HG03442 (cell line): ENCODE data around the gene MIX23.
A peak's percentile ranks its signal among the peaks of the same experiment; 100 is the strongest.

ENCODE experiments used
- ATAC-seq: cut with Tn5 transposase; IDR thresholded peaks from one replicate; pipeline ENCODE4 v1.9.1; 2021; ENCODE audit warnings: mild to moderate bottlenecking, moderate library complexity; ENCODE audit not compliant: unreplicated experiment

The MIX23 gene

DNA sequence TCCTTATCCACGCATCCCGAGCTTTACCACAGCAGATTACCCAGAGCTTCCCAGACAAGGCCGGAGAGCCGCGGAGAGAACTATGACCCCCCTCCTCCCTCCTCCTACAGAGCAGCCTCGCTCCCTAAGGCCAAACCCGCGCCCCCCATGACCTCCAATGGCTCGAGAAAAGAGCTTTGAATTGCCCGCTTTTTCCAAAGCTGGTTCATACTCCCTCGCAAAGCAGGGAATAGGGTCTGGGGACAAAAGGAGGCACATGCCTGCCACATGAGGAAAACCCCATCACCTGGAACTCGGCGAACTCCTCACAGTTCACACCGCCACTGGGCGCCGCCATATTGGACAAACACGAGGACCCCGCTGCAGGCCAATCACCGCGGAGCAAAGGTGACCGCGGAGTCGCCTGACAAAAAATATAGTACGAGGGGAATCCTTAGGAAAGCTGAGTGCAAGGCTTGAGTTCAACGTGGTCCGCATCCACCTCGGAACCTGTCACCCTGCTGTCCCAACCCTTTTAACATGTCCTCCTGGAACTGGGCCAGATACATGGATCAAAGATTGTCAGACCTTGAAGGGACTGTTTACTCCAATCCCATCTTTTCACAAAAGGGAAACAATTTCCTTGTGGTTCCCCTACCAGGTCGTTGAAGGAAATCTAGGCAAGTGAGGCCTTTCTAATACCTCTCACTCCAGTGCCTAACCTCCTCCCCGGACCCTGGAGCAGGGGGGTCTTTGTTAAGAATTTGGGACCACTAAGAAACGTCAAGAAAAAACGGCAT, at the start of gene MIX23:
TSS of gene MIX23 (minus strand) at position 344 of the 779 bp plus-strand sequence. CDS start at position 337, 7 bp downstream.
- ATAC-seq: peak; percentile 36

DNA sequence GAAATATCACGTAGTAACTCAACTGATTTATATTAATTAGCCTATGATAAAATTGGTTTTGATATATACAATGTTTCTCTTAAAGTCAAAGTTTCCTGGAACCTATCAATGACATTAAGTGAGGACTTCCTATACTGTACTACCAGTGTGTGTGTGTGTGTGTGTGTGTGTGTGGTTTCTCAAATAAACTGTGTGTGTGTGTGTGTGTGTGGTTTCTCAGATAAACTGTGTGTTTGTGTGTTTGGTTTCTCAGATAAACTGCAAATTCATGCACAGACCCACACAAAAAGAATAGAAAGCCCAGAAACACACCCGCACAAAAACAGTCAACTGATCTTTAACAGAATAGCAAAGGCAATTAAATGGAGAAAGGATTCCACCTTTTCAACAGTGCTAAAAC, 47.3 kb upstream of the MIX23 start:
- ATAC-seq: no peak

DNA sequence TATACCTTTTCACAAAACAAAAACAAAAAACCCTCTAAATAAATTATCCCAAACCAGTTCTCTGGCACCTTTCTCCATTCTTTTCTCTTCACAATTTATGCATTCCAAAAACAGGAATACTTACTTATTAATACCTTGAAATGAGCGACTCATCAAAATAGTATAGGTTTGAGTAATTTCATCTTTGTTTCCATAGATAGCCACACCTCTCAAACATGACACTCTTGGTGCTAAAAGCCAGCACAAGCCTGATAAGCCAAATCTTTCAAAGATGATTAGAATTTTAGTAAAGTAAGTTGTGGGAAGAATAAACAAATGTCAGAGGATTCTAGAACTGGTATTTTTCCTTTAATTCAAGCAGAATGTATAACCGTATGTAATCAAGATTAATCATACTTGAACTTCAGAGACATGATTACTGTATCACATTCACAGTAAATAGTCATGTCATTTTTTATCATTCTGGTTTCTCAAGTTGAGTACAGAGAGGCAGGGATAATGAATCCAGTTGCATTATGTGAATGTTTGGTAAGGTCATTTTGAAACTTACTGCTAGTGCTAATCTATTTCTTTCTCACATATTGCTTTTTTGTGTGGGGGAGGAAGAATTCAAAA, 44.9 kb upstream of the MIX23 start:
- ATAC-seq: no peak

- ATAC-seq: no peak
Observed at GRCh38 chr3:122421836-122422235, 38.8 kb upstream of the MIX23 start.

DNA sequence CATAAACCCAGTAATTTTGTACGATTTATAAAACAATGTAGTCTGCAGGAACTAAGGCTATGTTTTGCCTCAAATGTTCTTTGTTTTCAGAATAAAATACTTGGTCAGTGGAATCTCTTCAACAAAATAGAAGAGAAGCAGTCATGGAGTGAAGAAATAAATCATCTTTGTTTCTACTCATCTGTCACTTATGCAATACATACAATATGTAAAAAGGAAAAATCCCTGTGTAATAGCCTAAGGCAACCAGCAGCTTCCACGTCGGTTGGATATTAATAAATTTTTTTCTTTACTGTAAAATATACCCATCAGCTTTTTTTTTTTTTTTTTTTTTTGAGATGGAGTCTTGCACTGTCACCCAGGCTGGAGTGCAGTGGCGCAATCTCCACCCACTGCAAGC, 38.1 kb upstream of the MIX23 start:
- no peak for ATAC-seq

GRCh38 chr3:122416966-122417365, 33.9 kb upstream of the MIX23 start:
- no peak for ATAC-seq

GRCh38 chr3:122415762-122416654, 33.0 kb upstream of the MIX23 start, which contains the start of gene WDR5B:
TSS of gene WDR5B (minus strand) at chr3:122416062. CDS start at chr3:122415528, 534 bp downstream.
- ATAC-seq: peak; percentile 88

- ATAC-seq: peak; percentile 40
Observed at GRCh38 chr3:122415104-122415744, 32.2 kb upstream of the MIX23 start.

GRCh38 chr3:122414391-122414790, 31.4 kb upstream of the MIX23 start:
- no peak for ATAC-seq

GRCh38 chr3:122410639-122411038, 27.6 kb upstream of the MIX23 start:
- no peak for ATAC-seq

GRCh38 chr3:122410111-122410510, 27.1 kb upstream of the MIX23 start:
- ATAC-seq: no peak

DNA sequence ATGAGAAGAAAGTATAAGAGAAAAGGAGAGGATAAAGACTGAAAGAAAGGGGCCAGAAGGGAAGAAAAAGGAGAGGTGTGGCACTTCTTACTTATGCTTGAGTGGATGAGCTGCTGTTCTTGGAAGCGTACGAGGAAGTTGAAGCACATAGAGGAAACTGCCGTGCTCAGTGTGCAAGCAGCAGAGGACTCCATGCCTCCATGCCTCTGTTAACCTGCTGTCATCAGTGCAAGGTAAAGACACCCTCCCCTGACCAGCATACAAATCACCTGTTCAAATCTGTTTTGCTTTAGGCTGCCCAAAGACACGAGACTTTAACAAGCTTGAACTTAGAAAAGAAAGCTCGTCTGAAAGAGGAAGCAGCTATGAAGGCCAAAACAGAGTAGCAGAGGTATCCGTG, 26.4 kb upstream of the MIX23 start:
- no peak for ATAC-seq

- no peak for ATAC-seq
Observed at GRCh38 chr3:122407946-122408345, 24.9 kb upstream of the MIX23 start.

DNA sequence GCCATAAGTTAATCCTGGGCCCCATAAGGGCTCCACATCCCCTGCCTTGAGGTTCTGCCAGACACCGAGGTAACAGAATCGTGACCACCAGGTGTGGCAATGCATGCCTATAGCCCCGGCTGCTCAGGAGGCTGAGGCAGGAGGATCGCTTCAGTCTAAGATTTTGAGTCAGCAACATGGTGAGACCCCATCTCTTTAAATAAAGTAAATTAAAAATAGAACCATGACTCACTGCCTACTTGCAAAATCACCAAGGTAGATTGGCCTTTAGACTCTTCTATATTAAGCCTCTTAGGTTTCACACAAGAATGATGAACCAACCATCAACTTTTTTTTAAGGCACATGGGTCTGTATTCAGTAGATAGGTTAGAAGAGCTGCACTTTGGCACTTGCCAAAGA, 23.2 kb upstream of the MIX23 start:
- ATAC-seq: peak; percentile 42

DNA sequence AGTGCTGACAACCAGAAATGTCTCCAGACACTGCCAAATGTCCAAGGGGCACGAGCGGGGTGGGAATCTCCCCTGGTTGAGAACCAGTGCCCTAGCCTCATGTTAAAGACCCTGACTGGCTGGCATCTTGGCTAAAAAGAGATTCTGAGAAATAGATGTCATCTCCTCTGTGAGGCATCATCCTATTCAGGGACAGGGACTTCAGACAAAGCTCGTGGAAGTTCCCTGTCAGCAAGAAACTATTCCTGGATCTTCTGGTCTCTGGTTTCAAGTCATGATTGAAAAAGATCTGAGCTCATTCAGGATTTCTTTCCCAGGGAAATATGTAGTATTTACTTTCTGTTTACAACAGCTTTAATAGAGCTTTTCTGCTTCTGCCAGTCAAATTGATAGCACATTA, 22.0 kb upstream of the MIX23 start:
- ATAC-seq: no peak

- no peak for ATAC-seq
Observed at GRCh38 chr3:122403489-122403888, 20.5 kb upstream of the MIX23 start.

- no peak for ATAC-seq
Observed at GRCh38 chr3:122398920-122399319, 15.9 kb upstream of the MIX23 start.

DNA sequence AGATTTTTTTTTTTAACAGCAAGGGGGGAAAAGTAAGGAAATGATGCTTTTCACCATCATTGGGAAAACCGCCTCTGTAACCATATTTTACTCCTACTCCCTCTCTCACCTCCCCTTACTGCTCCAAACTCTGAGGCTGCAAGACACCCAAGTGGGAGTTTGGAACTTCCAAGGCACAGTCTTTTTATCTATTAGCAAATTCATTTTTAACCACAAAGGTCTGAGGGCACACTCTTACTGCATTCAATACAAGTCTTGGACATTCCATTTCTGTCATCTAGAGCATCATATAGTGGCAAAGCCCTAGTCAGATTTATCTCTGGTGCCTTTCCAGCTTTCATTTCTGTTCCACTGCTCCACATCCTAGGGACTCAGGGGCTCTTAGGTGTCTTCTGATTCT, 14.2 kb upstream of the MIX23 start:
- ATAC-seq: no peak

GRCh38 chr3:122396511-122396910, 13.5 kb upstream of the MIX23 start:
- no peak for ATAC-seq

GRCh38 chr3:122395582-122395981, 12.6 kb upstream of the MIX23 start:
- ATAC-seq: no peak

GRCh38 chr3:122394173-122394572, 11.1 kb upstream of the MIX23 start:
- no peak for ATAC-seq
